Measurements from ENCODE around the gene LIAS.

Gene LIAS

DNA sequence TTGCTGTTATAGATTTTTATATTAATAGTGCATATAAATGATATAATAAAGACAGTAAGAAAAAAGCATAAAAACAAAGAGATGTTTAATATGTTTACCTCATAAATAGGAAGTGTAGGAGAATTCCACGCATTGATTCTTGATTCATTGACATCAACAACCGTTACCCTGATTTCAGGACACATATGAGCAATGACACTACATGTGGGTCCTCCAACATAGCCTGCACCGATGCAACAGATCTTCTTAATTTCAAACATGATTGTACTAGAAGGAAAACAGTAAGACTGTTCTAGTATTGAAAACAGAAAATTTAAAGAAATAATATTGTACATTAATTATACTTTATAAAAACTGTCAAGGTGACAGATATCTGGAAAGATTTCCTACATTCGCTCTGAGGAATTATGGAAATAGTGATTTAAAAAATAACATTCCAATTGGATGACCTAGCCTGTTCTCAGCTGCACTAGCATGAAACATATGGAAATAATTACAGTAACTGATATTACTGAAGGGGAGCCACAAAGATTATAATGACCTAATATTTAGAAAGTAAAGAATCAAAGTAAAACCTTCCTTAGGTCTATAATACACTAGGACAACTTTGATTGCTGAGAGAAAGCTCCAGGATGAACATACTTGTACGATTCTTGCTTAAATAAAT, 62.5 kb downstream of the LIAS start (continued):
- TF ChIP-seq, protein P1, sequence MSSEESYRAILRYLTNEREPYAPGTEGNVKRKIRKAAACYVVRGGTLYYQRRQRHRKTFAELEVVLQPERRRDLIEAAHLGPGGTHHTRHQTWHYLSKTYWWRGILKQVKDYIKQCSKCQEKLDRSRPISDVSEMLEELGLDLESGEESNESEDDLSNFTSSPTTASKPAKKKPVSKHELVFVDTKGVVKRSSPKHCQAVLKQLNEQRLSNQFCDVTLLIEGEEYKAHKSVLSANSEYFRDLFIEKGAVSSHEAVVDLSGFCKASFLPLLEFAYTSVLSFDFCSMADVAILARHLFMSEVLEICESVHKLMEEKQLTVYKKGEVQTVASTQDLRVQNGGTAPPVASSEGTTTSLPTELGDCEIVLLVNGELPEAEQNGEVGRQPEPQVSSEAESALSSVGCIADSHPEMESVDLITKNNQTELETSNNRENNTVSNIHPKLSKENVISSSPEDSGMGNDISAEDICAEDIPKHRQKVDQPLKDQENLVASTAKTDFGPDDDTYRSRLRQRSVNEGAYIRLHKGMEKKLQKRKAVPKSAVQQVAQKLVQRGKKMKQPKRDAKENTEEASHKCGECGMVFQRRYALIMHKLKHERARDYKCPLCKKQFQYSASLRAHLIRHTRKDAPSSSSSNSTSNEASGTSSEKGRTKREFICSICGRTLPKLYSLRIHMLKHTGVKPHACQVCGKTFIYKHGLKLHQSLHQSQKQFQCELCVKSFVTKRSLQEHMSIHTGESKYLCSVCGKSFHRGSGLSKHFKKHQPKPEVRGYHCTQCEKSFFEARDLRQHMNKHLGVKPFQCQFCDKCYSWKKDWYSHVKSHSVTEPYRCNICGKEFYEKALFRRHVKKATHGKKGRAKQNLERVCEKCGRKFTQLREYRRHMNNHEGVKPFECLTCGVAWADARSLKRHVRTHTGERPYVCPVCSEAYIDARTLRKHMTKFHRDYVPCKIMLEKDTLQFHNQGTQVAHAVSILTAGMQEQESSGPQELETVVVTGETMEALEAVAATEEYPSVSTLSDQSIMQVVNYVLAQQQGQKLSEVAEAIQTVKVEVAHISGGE (tag by site-specific recombination; conservative IDR thresholded peaks at IDR 0.05; ENCODE audit: low read depth) = no peak
- no peak for TF ChIP-seq ZNF677 (tag by site-specific recombination; IDR thresholded peaks at IDR 0.05)

DNA sequence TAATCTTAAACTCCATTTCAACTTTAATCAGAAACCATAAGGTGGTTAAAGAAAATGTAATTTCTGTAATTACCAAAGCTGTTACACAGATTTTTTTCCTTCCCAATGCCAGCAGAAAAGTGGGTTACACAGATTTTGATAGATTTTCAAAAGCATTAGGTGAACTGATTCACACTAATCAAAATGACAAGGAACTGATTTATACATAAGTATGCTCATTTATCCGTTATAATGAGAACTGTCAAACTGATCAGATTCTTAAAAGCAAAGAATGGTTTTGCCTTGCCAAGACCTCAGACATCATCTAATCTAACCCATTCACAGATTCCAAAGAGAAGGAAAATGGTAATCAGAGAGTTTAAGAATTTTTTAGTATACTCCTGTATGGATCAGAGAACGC, 63.2 kb downstream of the LIAS start:
- Histone ChIP-seq H3K9me3 (ENCODE audit: control insufficient read depth, insufficient read depth, low read depth, low read length) (no peaks in the 10 kb centered on the region), H3K36me3 (ENCODE audit: control insufficient read depth in 2 of 2, insufficient read depth in 1 of 2, low read length in 2 of 2) (peaks cover 0 to 8% of the 10 kb centered on the region in 2 experiments; a peak in 1 of 3 replicates), H3K4me3 (ENCODE audit: low read depth, low read length) (no peak overlapping the region), H3K4me1 (ENCODE audit: control insufficient read depth, insufficient read depth, low read length) (no peaks in the 10 kb centered on the region), H3K27ac (ENCODE audit: extremely low read depth, low read depth, low read length) (no peak overlapping the region)
- ChIA-PET CTCF (no interaction called here), POLR2A (interaction anchor here (1.5 kb wide), 1 partner anchor 116 kb away, joined by 3 read pairs; no protein-coding TSS in a partner anchor)
- no peak for TF ChIP-seq MEIS1 (CRISPR knock-in tag; IDR thresholded peaks at IDR 0.05; ENCODE audit: borderline replicate concordance)
- TF ChIP-seq, protein P2, sequence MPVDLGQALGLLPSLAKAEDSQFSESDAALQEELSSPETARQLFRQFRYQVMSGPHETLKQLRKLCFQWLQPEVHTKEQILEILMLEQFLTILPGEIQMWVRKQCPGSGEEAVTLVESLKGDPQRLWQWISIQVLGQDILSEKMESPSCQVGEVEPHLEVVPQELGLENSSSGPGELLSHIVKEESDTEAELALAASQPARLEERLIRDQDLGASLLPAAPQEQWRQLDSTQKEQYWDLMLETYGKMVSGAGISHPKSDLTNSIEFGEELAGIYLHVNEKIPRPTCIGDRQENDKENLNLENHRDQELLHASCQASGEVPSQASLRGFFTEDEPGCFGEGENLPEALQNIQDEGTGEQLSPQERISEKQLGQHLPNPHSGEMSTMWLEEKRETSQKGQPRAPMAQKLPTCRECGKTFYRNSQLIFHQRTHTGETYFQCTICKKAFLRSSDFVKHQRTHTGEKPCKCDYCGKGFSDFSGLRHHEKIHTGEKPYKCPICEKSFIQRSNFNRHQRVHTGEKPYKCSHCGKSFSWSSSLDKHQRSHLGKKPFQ (tag by site-specific recombination; IDR thresholded peaks at IDR 0.05) = no peak
- no peak for TF ChIP-seq ZNF777 (tag by site-specific recombination; IDR thresholded peaks at IDR 0.05; ENCODE audit: borderline replicate concordance)
- no peak for TF ChIP-seq ZNF426 (tag by site-specific recombination; IDR thresholded peaks at IDR 0.05)
- no peak for TF ChIP-seq ZNF624 (tag by site-specific recombination; IDR thresholded peaks at IDR 0.05)
- TF ChIP-seq ZNF394 (tag by site-specific recombination; IDR thresholded peaks at IDR 0.05; ENCODE audit: borderline replicate concordance) = no peak
- TF ChIP-seq ZFP37 (tag by site-specific recombination; IDR thresholded peaks at IDR 0.05) = no peak
- TF ChIP-seq, protein P3, sequence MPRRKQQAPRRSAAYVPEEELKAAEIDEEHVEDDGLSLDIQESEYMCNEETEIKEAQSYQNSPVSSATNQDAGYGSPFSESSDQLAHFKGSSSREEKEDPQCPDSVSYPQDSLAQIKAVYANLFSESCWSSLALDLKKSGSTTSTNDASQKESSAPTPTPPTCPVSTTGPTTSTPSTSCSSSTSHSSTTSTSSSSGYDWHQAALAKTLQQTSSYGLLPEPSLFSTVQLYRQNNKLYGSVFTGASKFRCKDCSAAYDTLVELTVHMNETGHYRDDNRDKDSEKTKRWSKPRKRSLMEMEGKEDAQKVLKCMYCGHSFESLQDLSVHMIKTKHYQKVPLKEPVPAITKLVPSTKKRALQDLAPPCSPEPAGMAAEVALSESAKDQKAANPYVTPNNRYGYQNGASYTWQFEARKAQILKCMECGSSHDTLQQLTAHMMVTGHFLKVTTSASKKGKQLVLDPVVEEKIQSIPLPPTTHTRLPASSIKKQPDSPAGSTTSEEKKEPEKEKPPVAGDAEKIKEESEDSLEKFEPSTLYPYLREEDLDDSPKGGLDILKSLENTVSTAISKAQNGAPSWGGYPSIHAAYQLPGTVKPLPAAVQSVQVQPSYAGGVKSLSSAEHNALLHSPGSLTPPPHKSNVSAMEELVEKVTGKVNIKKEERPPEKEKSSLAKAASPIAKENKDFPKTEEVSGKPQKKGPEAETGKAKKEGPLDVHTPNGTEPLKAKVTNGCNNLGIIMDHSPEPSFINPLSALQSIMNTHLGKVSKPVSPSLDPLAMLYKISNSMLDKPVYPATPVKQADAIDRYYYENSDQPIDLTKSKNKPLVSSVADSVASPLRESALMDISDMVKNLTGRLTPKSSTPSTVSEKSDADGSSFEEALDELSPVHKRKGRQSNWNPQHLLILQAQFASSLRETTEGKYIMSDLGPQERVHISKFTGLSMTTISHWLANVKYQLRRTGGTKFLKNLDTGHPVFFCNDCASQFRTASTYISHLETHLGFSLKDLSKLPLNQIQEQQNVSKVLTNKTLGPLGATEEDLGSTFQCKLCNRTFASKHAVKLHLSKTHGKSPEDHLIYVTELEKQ (tag by site-specific recombination; IDR thresholded peaks at IDR 0.05; ENCODE audit: borderline replicate concordance) = no peak
- TF ChIP-seq ZNF830 (tag by site-specific recombination; IDR thresholded peaks at IDR 0.05; ENCODE audit: low read depth) = no peak
- TF ChIP-seq, protein P4, sequence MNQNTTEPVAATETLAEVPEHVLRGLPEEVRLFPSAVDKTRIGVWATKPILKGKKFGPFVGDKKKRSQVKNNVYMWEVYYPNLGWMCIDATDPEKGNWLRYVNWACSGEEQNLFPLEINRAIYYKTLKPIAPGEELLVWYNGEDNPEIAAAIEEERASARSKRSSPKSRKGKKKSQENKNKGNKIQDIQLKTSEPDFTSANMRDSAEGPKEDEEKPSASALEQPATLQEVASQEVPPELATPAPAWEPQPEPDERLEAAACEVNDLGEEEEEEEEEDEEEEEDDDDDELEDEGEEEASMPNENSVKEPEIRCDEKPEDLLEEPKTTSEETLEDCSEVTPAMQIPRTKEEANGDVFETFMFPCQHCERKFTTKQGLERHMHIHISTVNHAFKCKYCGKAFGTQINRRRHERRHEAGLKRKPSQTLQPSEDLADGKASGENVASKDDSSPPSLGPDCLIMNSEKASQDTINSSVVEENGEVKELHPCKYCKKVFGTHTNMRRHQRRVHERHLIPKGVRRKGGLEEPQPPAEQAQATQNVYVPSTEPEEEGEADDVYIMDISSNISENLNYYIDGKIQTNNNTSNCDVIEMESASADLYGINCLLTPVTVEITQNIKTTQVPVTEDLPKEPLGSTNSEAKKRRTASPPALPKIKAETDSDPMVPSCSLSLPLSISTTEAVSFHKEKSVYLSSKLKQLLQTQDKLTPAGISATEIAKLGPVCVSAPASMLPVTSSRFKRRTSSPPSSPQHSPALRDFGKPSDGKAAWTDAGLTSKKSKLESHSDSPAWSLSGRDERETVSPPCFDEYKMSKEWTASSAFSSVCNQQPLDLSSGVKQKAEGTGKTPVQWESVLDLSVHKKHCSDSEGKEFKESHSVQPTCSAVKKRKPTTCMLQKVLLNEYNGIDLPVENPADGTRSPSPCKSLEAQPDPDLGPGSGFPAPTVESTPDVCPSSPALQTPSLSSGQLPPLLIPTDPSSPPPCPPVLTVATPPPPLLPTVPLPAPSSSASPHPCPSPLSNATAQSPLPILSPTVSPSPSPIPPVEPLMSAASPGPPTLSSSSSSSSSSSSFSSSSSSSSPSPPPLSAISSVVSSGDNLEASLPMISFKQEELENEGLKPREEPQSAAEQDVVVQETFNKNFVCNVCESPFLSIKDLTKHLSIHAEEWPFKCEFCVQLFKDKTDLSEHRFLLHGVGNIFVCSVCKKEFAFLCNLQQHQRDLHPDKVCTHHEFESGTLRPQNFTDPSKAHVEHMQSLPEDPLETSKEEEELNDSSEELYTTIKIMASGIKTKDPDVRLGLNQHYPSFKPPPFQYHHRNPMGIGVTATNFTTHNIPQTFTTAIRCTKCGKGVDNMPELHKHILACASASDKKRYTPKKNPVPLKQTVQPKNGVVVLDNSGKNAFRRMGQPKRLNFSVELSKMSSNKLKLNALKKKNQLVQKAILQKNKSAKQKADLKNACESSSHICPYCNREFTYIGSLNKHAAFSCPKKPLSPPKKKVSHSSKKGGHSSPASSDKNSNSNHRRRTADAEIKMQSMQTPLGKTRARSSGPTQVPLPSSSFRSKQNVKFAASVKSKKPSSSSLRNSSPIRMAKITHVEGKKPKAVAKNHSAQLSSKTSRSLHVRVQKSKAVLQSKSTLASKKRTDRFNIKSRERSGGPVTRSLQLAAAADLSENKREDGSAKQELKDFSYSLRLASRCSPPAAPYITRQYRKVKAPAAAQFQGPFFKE (tag by site-specific recombination; IDR thresholded peaks at IDR 0.05; ENCODE audit: borderline replicate concordance) = no peak
- TF ChIP-seq ZNF311 (tag by site-specific recombination; IDR thresholded peaks at IDR 0.05; ENCODE audit: borderline replicate concordance) = no peak
- TF ChIP-seq, protein P5, sequence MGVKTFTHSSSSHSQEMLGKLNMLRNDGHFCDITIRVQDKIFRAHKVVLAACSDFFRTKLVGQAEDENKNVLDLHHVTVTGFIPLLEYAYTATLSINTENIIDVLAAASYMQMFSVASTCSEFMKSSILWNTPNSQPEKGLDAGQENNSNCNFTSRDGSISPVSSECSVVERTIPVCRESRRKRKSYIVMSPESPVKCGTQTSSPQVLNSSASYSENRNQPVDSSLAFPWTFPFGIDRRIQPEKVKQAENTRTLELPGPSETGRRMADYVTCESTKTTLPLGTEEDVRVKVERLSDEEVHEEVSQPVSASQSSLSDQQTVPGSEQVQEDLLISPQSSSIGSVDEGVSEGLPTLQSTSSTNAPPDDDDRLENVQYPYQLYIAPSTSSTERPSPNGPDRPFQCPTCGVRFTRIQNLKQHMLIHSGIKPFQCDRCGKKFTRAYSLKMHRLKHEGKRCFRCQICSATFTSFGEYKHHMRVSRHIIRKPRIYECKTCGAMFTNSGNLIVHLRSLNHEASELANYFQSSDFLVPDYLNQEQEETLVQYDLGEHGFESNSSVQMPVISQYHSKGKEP (tag by site-specific recombination; IDR thresholded peaks at IDR 0.05) = no peak
- TF ChIP-seq ZNF747 (tag by site-specific recombination; IDR thresholded peaks at IDR 0.05) = no peak
